Stimulated activated naive CD8-positive, alpha-beta T cell treated with anti-CD3 and anti-CD28 coated beads, Interleukin-15, Interleukin-2, amounts not matched to agents 100 ng/mL and 50 ng/mL, for 24 hours (primary cell): ENCODE data around the gene NUP210L.

ENCODE experiments used
- H3K27ac Mint-ChIP-seq: one replicate; pipeline ENCODE4 v1.8.0; 2021; ENCODE audit warnings: mild to moderate bottlenecking, mixed read lengths
- H3K27me3 Mint-ChIP-seq: one replicate; pipeline ENCODE4 v1.8.0; 2021; ENCODE audit warnings: mixed read lengths
- H3K36me3 Mint-ChIP-seq: one replicate; pipeline ENCODE4 v1.8.0; 2021; ENCODE audit warnings: low read depth, mixed read lengths
- H3K4me1 Mint-ChIP-seq: one replicate; pipeline ENCODE4 v1.8.0; 2021; ENCODE audit warnings: low read depth, mixed read lengths
- H3K4me3 Mint-ChIP-seq: one replicate; pipeline ENCODE4 v1.8.0; 2021; ENCODE audit warnings: mild to moderate bottlenecking, mixed read lengths
- H3K9me3 Mint-ChIP-seq: one replicate; pipeline ENCODE4 v1.8.0; 2021; ENCODE audit warnings: mixed read lengths

The NUP210L gene

DNA sequence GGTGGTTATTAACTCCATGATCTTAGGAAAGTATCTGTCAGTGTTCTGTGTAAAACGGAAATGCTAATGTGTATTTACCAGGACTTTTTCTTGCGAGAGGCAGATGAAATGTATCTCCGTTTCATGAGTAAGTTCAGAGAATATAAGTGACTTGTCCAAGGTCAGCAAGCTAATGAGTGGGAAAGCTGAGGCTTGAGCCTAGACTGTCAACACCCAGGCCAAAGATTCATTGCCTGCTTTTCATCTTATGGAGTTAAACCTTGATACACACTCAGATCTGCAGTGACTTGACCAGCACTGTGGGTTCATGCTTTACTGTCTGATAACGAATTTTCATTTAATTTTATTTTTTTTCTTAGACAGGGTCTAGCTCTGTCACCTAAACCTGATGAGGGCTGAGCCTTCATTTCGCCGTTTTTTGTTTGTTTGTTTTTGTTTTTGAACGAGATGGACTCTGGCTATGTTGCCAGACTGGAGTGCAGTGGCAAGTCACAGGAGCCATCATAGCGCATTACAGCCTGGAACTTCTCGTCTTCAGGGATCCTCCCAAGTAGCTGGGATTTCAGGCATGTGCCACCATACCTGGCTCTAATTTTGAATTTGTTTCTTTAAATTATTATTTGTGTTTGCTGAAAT lies 176.5 kb downstream of the NUP210L start:
- Mint-ChIP-seq H3K36me3 (peaks cover 35% of the 10 kb centered on the region), H3K27ac (peak overlapping the region; percentile 98), H3K9me3 (no peaks in the 10 kb centered on the region), H3K4me3 (peak overlapping the region; percentile 98), H3K27me3 (no peaks in the 10 kb centered on the region), H3K4me1 (peaks cover 42% of the 10 kb centered on the region)

DNA sequence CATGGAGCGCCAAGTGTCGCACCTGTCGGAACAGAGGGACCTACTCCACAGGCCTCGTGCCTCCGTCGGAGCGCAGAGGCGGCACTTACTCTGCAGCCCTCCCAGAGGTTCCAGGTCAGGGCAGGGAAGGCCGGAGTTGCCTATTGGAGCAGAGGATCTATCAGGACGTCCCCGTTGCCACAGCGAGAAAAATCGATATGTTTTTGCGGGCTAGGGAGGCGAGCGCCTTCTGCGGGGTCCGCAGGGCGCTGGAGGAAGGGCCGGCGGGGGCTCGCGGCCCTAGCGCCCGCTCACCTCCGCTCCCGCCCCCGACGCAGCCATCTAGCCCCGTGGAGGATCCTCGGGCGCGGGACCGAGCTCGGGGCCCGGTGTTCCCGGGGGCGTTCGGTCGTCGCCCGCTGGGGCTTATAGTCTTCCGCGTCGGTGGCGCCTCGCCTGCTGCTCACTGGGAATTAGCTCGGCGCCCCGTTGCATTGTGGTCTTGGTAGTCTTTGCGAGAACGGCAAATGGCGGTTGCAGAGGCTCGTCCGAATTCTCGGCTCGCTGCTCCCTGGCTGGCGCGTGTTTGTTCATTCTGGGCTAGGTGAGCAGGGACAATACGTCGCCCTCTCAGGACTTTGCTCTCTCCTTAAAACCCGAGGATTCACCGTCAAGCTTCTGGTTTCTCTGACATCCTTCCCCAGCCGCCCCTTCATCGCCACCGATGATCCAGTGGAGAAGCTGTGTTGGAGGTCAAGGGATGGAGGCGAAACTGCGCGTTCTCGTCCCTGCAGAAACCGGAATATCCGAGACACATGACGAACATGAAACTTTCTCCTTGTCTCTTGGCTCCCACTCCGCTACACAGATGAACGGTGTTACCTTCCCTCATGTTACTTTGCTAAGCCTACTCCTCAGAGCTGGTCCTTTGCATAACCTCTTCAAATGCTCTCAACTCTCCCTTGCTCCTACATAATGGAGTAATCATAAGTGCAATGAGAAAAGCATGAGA lies 177.3 kb downstream of the NUP210L start, which contains the start of gene JTB:
Gene JTB (minus strand): TSS at position 425 of the 991 bp plus-strand sequence. CDS start 422 bp downstream, at position 3.
- no peaks in the 10 kb centered on the region for H3K9me3 Mint-ChIP-seq
- H3K4me1 Mint-ChIP-seq, result peaks cover 48% of the 10 kb centered on the region
- no peaks in the 10 kb centered on the region for H3K27me3 Mint-ChIP-seq
- peak within 1 kb of the TSS; percentile 98 for H3K27ac Mint-ChIP-seq
- peak within 1 kb of the TSS; percentile 98 for H3K4me3 Mint-ChIP-seq
- peaks cover 31% of the 10 kb centered on the region for H3K36me3 Mint-ChIP-seq

DNA sequence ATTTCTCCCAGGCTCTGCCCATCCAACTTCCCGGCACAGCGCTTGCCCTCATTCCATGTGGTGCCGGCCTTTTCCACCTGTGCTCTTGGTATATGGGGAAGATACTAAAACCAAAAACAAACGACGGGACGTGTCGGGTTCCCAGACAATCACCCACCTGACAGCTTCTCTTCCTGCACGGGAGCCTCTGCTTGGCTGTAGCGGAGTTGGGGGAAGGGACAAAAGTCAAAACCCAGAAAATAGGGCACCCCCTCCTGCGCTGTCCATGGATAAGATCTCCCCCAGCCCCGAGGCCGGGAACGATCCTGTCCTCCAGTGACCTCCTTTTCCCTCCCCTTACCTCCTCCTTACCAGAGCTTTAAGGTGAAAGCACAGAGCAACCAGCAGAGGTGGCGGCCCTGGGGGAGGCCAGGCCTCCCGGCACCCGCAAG lies 178.0 kb downstream of the NUP210L start:
- H3K4me3 Mint-ChIP-seq, result peak overlapping the region; percentile 98
- H3K9me3 Mint-ChIP-seq, result no peaks in the 10 kb centered on the region
- H3K4me1 Mint-ChIP-seq, result peaks cover 54% of the 10 kb centered on the region
- peaks cover 31% of the 10 kb centered on the region for H3K36me3 Mint-ChIP-seq
- no peaks in the 10 kb centered on the region for H3K27me3 Mint-ChIP-seq
- peak overlapping the region; percentile 98 for H3K27ac Mint-ChIP-seq

DNA sequence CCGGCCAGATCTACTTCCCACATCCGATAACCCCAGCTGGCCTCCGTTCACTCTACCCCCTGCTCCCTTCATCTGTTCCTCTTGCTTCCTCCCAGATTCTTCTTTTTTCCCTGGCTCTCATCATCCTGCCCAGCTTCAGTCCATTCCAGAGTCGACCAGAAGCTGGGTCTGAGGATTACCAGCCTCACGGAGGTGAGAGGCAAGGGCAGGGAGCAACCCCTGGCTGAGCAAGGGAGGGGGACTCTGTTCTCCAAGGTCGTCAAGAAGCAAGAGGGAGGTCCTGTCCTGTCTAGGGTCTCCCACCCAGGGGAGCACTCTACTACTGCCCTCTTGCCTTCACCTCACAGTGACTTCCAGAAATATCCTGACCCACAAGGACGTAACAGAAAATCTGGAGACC lies 181.3 kb downstream of the NUP210L start:
- Mint-ChIP-seq H3K27ac (no peak overlapping the region), H3K4me1 (peaks cover 59% of the 10 kb centered on the region), H3K9me3 (no peaks in the 10 kb centered on the region), H3K27me3 (no peaks in the 10 kb centered on the region), H3K36me3 (peaks cover 31% of the 10 kb centered on the region), H3K4me3 (no peak overlapping the region)

DNA sequence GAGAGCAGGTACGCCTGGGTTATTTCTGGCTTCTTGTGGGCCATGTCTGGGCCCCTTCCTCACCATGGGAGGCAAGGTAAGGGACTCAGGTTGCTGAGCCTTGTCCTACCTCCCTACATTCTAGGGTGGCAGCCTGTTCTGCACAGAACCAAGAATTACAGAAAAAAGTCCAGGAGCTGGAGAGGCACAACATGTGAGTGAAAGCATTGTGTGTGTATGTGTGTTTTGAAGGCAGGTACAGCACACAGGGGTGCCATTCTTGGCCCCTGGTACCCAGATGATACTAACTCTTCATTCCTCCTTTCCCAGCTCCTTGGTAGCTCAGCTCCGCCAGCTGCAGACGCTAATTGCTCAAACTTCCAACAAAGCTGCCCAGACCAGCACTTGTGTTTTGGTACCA lies 181.8 kb downstream of the NUP210L start:
- peaks cover 31% of the 10 kb centered on the region for H3K36me3 Mint-ChIP-seq
- H3K4me3 Mint-ChIP-seq, result no peak overlapping the region
- no peaks in the 10 kb centered on the region for H3K9me3 Mint-ChIP-seq
- H3K27ac Mint-ChIP-seq, result no peak overlapping the region
- no peaks in the 10 kb centered on the region for H3K27me3 Mint-ChIP-seq
- H3K4me1 Mint-ChIP-seq, result peaks cover 56% of the 10 kb centered on the region

DNA sequence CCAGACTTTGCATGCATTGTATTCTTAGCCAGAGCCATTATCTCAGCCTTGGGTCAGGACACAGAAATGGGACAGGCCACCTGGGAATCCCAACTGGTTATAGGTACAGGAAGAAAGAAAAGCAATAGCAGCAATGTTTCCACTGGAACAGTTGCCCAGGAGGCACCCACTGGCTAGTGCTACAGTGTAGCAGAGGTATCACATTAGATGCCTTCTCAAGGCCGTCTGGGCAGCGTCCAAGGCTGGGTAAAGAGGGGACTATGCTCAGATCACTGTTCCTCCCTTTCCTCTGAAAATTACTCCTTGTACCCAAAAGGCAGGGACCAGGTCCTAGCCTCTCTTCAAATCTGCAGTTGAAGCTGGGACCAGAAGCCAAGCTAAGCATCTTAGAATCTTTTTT lies 184.5 kb downstream of the NUP210L start:
- Mint-ChIP-seq H3K27ac (no peak overlapping the region), H3K36me3 (peaks cover 16% of the 10 kb centered on the region), H3K27me3 (no peaks in the 10 kb centered on the region), H3K4me1 (peaks cover 60% of the 10 kb centered on the region), H3K9me3 (no peaks in the 10 kb centered on the region), H3K4me3 (no peak overlapping the region)

DNA sequence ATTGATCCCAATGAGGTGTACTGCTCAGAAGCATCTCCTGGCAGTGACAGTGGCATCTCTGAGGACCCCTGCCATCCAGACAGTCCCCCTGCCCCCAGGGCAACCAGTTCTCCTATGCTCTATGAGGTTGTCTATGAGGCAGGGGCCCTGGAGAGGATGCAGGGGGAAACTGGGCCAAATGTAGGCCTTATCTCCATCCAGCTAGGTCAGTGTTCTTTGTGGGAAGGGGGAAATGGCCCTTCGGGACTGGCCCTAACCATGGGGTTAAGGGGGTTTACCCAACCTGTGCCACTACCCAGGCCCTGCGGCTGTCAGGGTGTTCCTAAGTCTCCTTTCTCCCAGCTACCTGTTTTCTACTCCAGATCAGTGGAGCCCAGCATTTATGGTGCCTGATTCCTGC lies 185.9 kb downstream of the NUP210L start:
- H3K27ac Mint-ChIP-seq, result peak overlapping the region; percentile 29

DNA sequence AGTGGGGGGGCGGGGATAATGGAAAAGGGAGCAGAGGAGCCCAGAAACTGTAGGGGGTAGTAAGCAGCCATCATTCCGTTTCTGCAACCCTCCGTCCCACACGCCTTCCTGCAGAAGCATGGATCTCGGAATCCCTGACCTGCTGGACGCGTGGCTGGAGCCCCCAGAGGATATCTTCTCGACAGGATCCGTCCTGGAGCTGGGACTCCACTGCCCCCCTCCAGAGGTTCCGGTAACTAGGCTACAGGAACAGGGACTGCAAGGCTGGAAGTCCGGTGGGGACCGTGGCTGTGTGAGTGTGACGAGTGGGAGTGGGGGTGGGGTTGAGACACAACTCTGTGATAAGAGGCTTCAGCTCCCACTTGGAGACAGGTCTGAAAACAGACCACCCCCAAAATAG lies 186.5 kb downstream of the NUP210L start:
- Mint-ChIP-seq H3K4me1 (peaks cover 61% of the 10 kb centered on the region), H3K36me3 (peaks cover 4% of the 10 kb centered on the region), H3K27ac (no peak overlapping the region), H3K27me3 (no peaks in the 10 kb centered on the region), H3K4me3 (peak overlapping the region; percentile 27), H3K9me3 (no peaks in the 10 kb centered on the region)

More for the DNA sequence above, 185.9 kb downstream of the NUP210L start:
- no peaks in the 10 kb centered on the region for H3K27me3 Mint-ChIP-seq
- H3K4me3 Mint-ChIP-seq, result no peak overlapping the region
- H3K9me3 Mint-ChIP-seq, result no peaks in the 10 kb centered on the region
- peaks cover 5% of the 10 kb centered on the region for H3K36me3 Mint-ChIP-seq
- H3K4me1 Mint-ChIP-seq, result peaks cover 56% of the 10 kb centered on the region

DNA sequence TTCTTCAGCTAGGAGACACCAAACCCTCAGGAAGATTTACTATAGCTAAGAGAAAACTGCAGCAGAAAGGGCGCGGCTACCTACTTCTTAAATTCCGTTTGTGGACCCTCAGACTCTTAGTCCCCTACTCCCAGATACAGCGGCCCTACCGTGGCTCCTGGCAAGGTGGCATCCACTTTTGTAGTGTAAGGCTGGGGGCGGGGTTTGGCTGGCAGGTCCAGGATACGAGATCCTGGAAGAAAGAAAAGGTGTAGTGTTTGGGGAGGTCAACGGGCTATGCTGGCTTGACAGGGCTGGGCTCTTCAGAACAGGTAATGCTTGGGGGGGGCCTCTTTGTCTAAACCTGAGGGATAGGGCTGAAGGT lies 186.9 kb downstream of the NUP210L start:
- Mint-ChIP-seq H3K9me3 (no peaks in the 10 kb centered on the region), H3K4me1 (peaks cover 60% of the 10 kb centered on the region), H3K27me3 (no peaks in the 10 kb centered on the region), H3K27ac (peak overlapping the region; percentile 96), H3K4me3 (peak overlapping the region; percentile 93), H3K36me3 (peaks cover 4% of the 10 kb centered on the region)

DNA sequence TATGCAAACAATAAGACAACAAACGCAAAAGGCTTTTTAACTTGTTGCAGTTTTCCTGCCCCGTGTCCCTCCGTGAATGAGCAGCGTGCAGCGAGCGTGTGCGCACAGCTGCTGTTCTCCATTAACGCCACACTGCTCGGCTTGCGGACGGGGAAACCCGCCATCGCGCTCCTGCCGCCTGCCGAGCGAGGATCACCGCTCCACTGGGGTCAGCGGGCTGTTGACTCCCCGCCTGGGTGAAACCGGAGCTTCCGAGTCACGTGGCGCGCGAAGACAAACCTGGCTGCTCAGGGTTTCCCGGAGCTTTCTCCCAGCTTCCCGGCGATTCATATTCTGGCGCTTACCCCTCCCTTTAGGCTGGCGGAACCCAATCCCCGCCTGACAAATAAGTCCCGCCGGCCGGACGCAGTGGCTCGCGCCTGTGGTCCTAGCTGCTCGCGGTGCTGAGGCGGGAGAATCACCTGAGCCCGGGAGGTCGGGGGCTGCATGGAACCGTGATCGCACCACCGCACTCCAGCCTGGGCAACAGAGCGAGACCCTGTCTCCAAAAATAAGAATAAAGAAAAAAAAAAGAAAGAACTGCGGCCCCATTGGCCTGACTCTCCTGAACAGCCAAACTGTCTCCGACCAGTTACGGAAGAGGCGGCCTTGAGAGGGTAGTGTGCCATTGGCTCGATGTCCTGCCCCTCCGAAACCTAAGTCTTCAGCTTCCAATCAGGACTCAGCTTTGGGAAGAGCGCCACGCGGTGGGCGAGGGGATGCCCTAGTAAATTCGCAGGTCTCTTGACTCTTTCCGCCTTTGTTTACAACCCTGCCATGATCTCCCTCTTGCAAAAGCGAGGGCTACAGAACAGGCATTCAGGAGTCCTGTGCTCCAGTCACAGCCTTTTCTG lies 187.5 kb downstream of the NUP210L start, which contains the start of gene CREB3L4:
Gene CREB3L4 (plus strand): TSS at position 796 of the 893 bp plus-strand sequence. CDS start 624 bp downstream, outside the sequence.
- peak within 1 kb of the TSS; percentile 93 for H3K4me3 Mint-ChIP-seq
- peaks cover 59% of the 10 kb centered on the region for H3K4me1 Mint-ChIP-seq
- no peaks in the 10 kb centered on the region for H3K27me3 Mint-ChIP-seq
- peaks cover 4% of the 10 kb centered on the region for H3K36me3 Mint-ChIP-seq
- no peaks in the 10 kb centered on the region for H3K9me3 Mint-ChIP-seq
- H3K27ac Mint-ChIP-seq, result peak within 1 kb of the TSS; percentile 96

DNA sequence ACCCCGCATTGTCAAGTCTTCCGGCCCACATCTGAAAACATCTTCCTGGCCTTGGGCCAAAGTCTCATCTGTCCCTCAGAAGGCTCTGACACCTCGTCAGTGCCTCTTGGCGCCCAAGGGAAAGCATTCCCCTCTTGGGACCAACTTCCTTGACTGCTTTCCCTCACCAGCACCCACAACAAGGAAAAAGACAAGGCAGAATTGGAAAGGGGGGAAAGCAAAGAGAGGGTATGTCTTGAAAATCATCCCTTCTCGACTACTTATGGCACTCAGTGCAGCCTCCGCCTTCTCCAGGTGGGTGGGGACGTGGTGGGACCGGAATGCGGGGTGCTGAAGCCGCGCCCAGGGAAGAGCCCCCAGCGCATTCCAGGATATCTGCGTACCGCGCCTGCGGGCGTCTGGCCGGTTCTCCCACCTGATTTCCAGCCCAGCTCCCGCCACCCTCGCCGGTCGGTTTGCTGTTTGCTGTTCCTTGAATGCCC lies 191.0 kb downstream of the NUP210L start:
- peak overlapping the region; percentile 93 for H3K27ac Mint-ChIP-seq
- no peaks in the 10 kb centered on the region for H3K9me3 Mint-ChIP-seq
- peaks cover 21% of the 10 kb centered on the region for H3K36me3 Mint-ChIP-seq
- H3K4me3 Mint-ChIP-seq, result peak overlapping the region; percentile 91
- H3K4me1 Mint-ChIP-seq, result peaks cover 77% of the 10 kb centered on the region
- no peaks in the 10 kb centered on the region for H3K27me3 Mint-ChIP-seq

DNA sequence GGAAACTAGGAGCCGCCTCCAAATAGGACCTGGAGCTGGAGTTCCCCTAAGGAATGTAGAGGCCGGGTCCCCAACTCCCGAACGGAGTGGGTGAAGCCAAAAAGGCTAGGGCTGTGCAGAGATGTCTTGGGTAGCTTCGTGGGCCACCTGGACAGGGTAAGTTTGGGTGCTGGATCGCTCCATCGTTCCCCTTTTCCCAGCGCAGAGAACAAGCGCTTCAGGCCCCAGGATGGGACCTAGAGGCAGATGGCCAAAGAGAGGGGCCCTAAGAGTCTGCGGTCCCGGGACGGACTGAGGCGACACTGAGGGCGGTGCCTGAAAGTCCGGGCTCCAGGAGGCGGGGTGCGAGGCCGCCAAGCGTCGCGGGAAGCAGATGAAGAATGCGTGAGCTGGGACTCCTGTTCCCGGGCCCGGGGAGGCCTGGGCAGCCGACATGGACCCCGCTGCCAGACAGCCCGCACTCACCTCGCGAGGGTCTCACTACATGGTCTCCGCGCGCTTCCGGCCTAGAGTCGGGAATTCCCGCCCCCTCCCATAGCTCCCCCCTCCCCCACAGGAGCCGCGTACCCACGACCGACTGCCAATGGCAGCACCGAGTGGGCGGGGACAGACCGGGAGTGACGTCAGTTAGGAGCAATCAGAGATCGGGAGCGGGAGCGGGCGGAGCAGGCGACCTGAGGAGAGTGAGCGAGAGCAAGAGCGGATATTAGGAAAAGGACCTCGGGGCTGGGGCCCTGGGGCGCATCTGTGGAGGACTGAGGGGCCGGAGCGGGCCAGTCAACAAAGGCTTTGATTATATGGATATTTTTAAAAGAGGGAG lies 191.6 kb downstream of the NUP210L start, which contains the start of gene SLC39A1:
Gene SLC39A1 (minus strand): TSS at position 508 of the 820 bp plus-strand sequence. CDS start 822 bp downstream, outside the sequence.
- Mint-ChIP-seq H3K36me3 (peaks cover 21% of the 10 kb centered on the region), H3K9me3 (no peaks in the 10 kb centered on the region), H3K4me3 (peak within 1 kb of the TSS; percentile 91), H3K4me1 (peaks cover 77% of the 10 kb centered on the region), H3K27ac (peak within 1 kb of the TSS; percentile 93), H3K27me3 (no peaks in the 10 kb centered on the region)
